ENCODE measurements around the gene LSAMP.

DNA sequence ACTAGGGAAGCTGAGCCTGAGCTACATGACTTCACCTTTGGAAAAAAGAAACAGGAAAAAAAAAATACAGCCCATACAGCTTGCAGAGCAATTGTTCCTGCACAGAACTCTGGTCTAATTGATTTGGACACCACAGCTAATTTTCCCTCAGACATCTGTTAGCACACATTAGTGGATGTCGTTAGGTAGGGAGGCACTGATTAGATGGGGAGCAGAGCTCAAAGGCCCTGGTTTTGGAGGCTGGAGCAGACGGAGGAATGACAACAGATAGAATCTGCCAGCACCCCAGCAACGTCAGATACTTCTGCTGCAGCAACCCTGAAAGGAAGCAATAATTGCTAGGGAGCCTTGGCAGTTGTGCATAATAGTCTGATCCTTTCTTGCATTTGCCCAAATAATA lies 398.9 kb downstream of the LSAMP start:
- no peak for TF ChIP-seq EZH2 (IDR thresholded peaks at IDR 0.05; ENCODE audit: borderline replicate concordance, low read depth, low read length, severe bottlenecking)
- TF ChIP-seq, protein P1, sequence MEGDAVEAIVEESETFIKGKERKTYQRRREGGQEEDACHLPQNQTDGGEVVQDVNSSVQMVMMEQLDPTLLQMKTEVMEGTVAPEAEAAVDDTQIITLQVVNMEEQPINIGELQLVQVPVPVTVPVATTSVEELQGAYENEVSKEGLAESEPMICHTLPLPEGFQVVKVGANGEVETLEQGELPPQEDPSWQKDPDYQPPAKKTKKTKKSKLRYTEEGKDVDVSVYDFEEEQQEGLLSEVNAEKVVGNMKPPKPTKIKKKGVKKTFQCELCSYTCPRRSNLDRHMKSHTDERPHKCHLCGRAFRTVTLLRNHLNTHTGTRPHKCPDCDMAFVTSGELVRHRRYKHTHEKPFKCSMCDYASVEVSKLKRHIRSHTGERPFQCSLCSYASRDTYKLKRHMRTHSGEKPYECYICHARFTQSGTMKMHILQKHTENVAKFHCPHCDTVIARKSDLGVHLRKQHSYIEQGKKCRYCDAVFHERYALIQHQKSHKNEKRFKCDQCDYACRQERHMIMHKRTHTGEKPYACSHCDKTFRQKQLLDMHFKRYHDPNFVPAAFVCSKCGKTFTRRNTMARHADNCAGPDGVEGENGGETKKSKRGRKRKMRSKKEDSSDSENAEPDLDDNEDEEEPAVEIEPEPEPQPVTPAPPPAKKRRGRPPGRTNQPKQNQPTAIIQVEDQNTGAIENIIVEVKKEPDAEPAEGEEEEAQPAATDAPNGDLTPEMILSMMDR (IDR thresholded peaks at IDR 0.05; ENCODE audit: borderline replicate concordance, extremely low read depth, low read length, poor library complexity, severe bottlenecking), result no peak

Measured in DND-41 (cell line).